C4-2B (cell line): ENCODE measurements around the gene POLA2.
A peak's percentile ranks its signal among the peaks of the same experiment; 100 is the strongest.
"Not testable (repeated sequence)": the region's sequence is repeated elsewhere in the genome, so short reads cannot be mapped to it uniquely, and the experiment has no call there.

Experiments
- H3K27ac ChIP-seq: fragments of 450-650 bp; 2 replicates; pipeline ENCODE4 v1.5.1; 2017
- CTCF ChIP-seq: fragments of 450-650 bp; conservative IDR thresholded peaks from 2 replicates; pipeline ENCODE4 v1.5.1; 2017; ENCODE audit warnings: mild to moderate bottlenecking
- ZFX ChIP-seq: fragments of 450-650 bp; IDR thresholded peaks from 2 replicates; pipeline ENCODE4 v1.6.1; 2017

POLA2 gene

DNA sequence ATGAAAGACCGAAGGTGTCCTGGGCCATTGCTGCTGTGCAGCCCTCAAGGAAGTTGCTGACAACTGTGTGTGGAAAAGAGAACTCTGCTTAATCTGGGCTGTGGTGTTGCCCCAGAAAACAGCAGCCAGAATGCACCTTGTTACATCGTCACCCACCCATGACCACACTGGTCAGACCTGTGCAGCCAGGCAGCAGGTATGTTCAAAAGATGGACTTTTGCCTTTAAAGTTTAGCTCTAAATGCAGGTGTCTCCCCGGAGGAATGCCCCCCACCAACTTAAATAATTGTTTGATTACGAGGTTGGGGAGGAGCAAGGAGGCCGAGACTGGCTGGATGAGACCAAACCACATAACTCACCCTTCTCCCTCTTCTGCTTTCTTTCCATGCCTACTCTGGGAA is 15.3 kb upstream of the POLA2 start:
- TF ChIP-seq CTCF, result no peak
- no peak overlapping the region for H3K27ac ChIP-seq

- not testable (repeated sequence) for H3K27ac ChIP-seq
Observed at GRCh38 chr11:65248184-65248710, 13.5 kb upstream of the POLA2 start.

- TF ChIP-seq ZFX (no peak), CTCF (no peak)
Observed at GRCh38 chr11:65251476-65251875, 10.3 kb upstream of the POLA2 start.

DNA sequence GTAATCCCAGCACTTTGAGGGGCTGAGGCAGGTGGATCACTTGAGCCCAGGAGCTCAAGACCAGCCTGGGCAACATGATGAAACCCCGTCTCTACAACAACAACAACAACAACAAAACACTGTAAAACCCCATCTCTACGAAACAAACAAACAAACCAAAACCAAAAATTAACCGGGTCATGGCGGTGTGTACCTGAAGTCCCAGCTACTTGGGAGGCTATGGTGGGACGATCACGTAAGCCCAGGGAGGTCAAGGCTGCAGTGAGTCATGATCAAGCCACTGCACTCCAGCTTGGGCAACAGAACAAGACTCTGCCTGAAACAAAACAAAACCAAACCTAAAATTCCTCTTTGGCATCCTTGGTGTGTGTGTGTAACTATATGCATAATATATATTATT is 7.0 kb upstream of the POLA2 start:
- H3K27ac ChIP-seq, result no peak overlapping the region
- TF ChIP-seq CTCF (no peak), ZFX (no peak)

More at GRCh38 chr11:65251476-65251875, 10.3 kb upstream of the POLA2 start:
- no peak overlapping the region for H3K27ac ChIP-seq

GRCh38 chr11:65258988-65259387 is 2.8 kb upstream of the POLA2 start:
- TF ChIP-seq CTCF (no peak), ZFX (no peak)
- no peak overlapping the region for H3K27ac ChIP-seq

- no peak overlapping the region for H3K27ac ChIP-seq
- no peak for TF ChIP-seq CTCF
- no peak for TF ChIP-seq ZFX
Observed at GRCh38 chr11:65260302-65260701, 1.5 kb upstream of the POLA2 start.

- peak overlapping the region; percentile 91 for H3K27ac ChIP-seq
- TF ChIP-seq ZFX (no peak), CTCF (no peak)
Observed at GRCh38 chr11:65260756-65261590, 789 bp upstream of the POLA2 start.

GRCh38 chr11:65262381-65262680 is 569 bp downstream of the POLA2 start:
- TF ChIP-seq ZFX (no peak; the same call in 1 of the 2 replicates), CTCF (no peak)
- peak overlapping the region; percentile 91 for H3K27ac ChIP-seq
